ENCODE measurements around the gene PTPRD.

PTPRD gene

DNA sequence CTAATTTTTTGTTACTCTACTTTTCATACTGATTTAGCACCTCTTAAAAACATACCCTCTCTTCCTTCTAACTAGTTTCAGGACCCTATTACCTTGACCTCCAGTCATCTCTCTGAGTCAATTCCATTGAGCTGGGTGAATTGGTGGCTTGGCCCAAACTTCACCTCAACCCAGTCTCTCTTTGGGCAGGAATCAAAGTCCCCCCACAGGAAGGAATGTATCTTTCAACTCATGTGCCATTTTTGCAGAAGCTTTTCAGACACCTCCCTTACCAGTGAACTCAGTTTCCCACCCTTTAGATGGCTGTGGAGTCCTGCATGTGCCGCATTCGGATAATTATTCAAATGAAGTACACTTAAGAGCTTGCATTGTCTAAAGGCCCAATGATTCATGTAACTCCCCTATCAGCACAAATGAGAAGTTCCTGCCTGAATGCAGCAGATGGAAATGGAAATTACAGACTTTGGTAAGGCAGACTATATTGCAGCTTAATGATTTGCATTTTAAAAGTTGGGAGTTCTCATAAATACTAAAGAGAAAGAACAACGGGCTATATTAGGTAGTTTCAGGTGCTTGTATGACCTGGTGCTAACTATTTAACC is 693.5 kb downstream of the PTPRD start:
- no peak for DNase-seq (ENCODE audit: extremely low spot score)
- no peak for TF ChIP-seq CTCF (IDR thresholded peaks at IDR 0.05; ENCODE audit: control extremely low read depth, extremely low read depth, low read depth, missing control alignments)
- POLR2A ChIA-PET = no interaction called here
- CTCF ChIA-PET = interaction anchor here (1.7 to 2.0 kb wide), 2 partner anchors 22 to 24 kb away, joined by 4 to 9 read pairs; no protein-coding TSS in a partner anchor

- no peak for TF ChIP-seq CTCF (IDR thresholded peaks at IDR 0.05; ENCODE audit: control extremely low read depth, extremely low read depth, low read depth, missing control alignments)
- POLR2A ChIA-PET = no interaction called here
- DNase-seq (ENCODE audit: extremely low spot score) = no peak
- CTCF ChIA-PET = no interaction called here
Measured at GRCh38 chr9:9917400-9917799, 695.4 kb downstream of the PTPRD start.

GRCh38 chr9:9914174-9914573 is 698.6 kb downstream of the PTPRD start:
- ChIA-PET CTCF (interaction anchor here (0.8 to 1.5 kb wide), 3 partner anchors 29 to 308 kb away, joined by 3 to 4 read pairs (median 4); no protein-coding TSS in a partner anchor), POLR2A (no interaction called here)
- TF ChIP-seq CTCF (IDR thresholded peaks at IDR 0.05; ENCODE audit: control extremely low read depth, extremely low read depth, low read depth, missing control alignments) = no peak

DNA sequence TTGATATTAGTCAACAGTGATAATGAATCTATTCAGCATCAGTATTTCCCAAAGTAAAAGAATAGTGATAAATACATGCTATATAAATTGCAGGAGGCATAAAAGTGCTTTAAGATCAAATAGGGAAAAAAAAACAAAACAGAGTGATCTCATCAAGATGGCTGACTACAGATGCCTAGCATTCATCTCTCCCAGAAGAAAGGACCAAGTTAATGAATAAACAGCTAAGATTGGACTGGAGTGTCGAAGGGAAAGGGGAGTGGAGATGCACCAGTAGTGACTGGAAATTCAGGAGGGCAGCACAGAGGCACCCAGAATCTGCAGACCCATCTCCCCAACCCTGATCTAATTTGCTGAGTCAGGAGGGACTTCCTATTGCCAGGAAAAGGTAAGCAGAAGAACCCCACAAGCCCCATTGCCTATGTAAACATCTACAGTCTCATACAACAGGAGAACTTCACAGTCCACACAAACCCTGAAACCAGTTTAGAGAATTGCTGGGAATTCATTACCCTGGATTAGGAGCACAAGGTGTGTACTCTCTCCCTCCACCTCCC is 699.4 kb downstream of the PTPRD start:
- ChIA-PET CTCF (interaction anchor here (0.8 to 1.6 kb wide), 4 partner anchors 15 to 68 kb away, joined by 3 to 5 read pairs (median 4); no protein-coding TSS in a partner anchor), POLR2A (no interaction called here)
- no peak for TF ChIP-seq CTCF (IDR thresholded peaks at IDR 0.05; ENCODE audit: control extremely low read depth, extremely low read depth, low read depth, missing control alignments)
- DNase-seq (ENCODE audit: extremely low spot score) = no peak

More at GRCh38 chr9:9914174-9914573, 698.6 kb downstream of the PTPRD start:
- no peak for DNase-seq (ENCODE audit: extremely low spot score)

DNA sequence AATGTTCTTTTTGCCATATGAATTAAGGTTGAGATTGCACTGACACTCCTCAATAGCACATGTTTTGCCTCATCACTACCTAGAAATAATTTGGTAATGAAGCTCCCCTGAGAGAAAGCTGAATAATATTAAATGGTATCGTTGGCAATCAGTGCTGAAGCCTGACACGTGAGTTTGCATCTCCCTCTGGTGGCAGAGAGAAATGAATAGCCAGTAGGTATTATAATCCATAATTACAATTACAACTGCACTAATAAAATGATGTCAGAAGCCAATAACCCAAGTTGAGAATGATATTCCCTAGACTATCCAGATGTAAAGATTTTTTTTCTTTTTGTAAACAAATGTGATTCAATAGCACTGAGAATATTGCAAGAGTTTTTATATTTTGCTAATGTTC is 700.3 kb downstream of the PTPRD start:
- no peak for DNase-seq (ENCODE audit: extremely low spot score)
- TF ChIP-seq CTCF (IDR thresholded peaks at IDR 0.05; ENCODE audit: control extremely low read depth, extremely low read depth, low read depth, missing control alignments) = peak; percentile 21
- POLR2A ChIA-PET = no interaction called here
- CTCF ChIA-PET = interaction anchor here (1.6 kb wide), 2 partner anchors 14 to 21 kb away, joined by 3 to 5 read pairs; no protein-coding TSS in a partner anchor

DNA sequence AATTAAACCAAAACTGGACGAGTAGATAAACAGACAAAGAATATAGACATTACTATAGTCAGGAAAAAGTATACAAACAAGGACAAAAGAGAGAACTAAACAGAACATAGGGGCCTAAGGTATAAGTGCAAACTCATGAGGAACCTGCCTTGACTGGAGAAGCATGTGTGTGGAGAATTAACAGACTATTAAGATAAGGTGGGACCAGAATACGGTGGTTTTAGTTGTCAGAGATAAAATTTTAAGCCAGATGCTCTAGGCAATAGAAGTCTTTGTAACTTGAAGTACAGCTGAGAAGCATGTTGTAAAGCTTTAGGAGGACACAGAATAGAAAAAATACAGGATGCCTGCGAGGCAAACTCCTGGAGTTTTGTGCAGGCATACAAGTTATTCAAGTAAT is 707.1 kb downstream of the PTPRD start:
- ChIA-PET POLR2A (no interaction called here), CTCF (interaction anchor here (1.2 kb wide), 1 partner anchor 12 kb away, joined by 3 read pairs; no protein-coding TSS in a partner anchor)
- DNase-seq (ENCODE audit: extremely low spot score) = no peak
- no peak for TF ChIP-seq CTCF (IDR thresholded peaks at IDR 0.05; ENCODE audit: control extremely low read depth, extremely low read depth, low read depth, missing control alignments)
